Stimulated activated CD4-positive, alpha-beta T cell treated with anti-CD3 and anti-CD28 coated beads, Interleukin-12 subunit alpha, Interleukin-12 subunit beta, amount 100 ng/mL, for 4 hours (primary cell): ENCODE results near the gene NTF4.
"Not testable (repeated sequence)": the region's sequence is repeated elsewhere in the genome, so short reads cannot be mapped to it uniquely, and the experiment has no call there.

Experiments used
- DNase-seq: peaks from one replicate; pipeline ENCODE4 v3.0.0-alpha.2; 2020

NTF4 gene

DNA sequence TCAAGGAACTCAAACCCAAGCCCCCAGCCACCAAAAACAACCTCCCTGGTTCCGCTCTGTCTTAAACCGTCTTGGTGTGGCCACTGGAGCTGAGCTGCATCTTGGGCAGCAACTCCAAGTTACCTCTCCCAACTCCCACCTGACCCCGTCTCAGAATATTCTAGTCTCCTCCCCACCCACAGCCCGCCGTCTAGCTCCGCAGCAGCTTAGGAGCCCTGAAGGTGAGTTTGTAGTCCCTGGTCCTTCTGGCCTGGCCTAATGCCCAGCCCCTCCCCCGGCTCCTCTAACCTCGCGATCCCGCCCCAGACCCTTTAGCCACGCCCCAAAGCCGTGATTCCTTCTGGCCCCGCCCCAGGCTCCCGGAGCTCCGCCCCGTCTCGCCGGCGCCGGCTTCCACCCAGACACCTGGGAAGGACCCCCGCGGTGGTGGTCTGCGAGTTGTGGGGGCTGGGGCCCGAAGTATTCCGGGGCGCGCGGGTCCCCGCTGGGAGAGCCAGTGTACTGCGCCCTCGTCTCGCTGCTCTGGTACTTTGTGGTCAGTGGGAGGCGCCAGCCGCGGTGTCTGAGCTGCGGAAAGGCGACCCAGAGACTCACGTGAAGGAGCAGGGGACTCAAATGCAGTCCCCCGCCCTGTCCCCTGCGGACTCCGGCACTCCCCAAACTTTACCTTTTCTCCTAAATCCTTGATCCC is 45.2 kb downstream of the NTF4 start:
- peak; percentile 64 for DNase-seq

DNA sequence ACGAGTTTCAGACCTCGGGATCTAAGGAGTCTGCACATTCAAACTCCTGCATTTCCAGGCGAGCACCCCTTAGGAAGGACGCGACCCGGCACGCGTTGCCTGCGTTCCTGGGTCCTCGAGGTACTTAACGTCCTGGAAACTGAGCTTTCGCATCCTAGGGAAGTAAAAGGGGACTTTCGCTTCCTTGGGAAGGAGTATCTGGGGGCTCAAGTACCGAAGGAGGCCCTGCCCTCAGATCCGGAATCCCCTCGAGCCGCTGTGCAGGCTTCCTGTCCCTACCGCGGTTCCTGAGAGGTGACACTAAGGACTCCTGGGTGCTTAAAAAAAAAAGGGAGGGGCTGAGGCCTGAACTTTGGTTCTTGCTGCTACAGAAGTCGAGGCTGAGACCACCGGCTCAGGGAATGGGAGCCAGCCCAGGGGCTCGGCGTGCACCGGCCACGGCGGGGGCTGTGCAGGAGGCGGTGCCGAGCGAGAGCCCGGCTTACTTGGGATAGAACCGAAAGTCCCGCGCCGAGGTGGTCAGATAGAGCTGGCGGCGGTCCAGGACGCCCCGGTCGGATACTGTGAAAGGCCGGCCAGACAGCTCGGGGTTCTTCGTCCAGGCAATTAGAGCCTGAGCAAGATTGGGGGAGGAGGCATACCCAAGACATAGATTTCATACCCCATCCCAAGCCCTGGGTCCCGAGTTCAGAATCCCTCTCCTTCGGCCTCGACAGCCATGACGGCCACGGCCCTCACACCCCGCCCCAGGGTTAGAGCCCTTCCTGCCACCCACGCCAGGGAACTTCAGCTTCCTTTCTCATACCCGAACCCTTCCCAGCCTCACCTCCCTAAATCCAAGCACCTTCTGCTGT is 46.0 kb downstream of the NTF4 start:
- not testable (repeated sequence) for DNase-seq

DNA sequence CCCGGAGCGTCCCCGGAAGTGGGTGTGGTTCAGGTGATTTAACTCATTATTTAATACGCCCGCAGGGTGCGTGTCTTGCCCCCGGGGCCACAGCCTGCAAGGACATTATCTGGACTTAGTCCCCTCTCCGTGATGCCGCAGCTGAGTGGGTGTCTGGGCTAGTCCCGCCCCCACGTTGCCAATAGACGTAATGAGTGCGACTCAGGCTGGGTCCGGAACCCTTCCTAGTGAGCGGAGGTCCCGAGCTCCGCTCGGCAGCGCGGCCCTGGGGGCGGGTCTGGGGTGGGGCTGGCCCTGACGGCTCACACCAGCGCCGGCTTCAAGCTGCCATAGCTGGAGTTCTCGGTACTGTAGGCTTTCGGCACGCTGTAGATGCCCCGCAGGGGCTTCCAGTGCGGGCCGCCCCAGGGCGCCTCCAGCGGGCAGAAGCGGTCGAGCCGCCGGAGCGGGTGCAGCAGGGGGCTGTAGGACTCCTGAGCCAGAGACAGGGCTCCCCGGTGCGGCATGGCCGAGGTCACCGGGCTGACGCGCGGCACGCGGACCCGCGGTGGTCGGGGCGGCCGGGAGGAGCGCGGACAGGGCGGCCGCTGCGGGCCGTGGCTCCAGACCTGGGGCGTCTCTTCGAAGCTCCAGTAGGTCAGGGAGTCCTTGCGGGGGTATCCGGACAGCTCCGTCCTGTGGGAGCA is 46.8 kb downstream of the NTF4 start:
- DNase-seq, result peak; percentile 58

DNA sequence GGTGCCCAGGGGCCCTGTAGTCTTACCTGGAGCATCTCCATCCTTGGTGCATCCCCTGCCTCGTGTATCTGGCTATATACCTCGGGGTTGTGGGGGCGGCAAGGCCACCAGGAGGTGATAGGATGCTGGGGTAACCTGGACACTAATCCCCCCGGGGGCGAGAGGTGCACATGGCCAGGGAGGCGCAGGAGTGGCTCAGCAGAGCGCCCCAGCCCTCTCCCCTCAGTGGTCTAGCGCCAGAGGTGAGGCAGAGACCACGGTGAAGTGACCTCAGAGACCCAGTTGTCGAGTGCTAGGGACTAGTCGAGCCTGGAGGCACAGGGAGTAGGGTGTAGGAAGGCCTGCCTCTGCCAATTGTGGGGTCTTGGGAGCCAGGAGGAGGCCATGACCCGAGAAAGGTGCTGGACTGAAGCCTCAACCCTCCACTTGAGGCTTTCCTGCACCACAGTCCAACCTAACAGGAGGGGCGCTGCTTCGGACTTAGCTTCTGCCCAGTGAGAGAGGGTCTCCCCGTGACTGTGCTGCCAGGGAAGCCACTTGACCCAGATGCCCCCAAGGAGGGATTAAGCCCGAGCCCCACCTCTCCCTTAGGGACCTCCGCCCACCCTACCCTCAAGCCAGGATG is 47.5 kb downstream of the NTF4 start, which contains the start of gene LHB:
Gene LHB, minus strand, starts transcription at position 51 of the 625 bp plus-strand sequence. Its CDS starts 10 bp downstream, at position 41.
- no peak for DNase-seq

DNA sequence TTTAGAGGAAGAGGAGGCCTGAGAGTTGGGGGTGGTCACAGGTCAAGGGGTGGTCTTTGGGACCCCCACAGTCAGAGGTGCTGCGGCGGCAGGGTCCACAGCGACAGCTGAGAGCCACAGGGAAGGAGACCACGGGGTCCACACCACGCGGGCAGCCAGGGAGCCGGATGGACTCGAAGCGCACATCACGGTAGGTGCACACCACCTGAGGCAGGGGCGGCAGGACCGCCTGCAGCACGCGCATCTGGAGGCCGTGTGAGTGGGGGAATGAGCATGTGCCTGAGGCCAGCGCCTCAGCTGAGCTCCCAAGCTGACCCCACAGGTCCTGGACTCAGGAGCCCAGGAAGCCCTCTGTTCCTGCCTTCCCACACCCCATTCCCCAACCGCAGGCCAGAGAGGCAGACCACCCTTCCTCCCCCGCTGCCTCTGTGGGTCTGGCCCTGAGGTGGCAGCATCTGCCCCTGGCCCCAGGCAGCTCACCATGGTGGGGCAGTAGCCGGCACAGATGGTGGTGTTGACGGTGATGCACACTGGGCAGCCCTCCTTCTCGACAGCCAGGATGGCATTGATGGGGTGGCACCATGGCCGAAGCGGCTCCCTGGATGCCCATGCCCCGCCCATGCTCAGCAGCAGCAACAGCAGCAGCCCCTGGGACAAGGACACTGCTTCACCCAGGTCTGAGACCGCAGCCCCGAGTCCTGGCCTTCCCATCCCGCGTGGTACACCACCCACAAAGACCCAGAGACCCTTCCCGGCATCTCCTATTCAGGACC is 48.4 kb downstream of the NTF4 start:
- DNase-seq, result no peak

DNA sequence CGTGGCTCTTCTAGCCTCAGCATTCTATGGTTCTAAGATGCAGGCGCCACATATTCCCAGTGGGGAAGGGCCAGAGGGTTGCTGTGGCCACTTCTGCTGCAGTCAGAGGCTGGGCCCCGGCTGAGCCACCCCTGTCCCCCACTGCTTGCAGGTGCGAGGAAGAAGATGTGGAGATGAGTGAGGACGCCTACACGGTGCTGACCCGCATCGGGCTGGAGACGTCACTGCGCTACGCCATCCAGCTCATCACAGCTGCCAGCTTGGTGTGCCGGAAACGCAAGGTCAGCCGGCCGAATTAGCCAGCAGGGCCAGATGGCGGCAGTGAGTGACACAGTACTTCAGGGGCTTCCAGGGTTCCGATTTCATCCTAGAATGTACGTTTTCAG is 49.8 kb downstream of the NTF4 start:
- no peak for DNase-seq

DNA sequence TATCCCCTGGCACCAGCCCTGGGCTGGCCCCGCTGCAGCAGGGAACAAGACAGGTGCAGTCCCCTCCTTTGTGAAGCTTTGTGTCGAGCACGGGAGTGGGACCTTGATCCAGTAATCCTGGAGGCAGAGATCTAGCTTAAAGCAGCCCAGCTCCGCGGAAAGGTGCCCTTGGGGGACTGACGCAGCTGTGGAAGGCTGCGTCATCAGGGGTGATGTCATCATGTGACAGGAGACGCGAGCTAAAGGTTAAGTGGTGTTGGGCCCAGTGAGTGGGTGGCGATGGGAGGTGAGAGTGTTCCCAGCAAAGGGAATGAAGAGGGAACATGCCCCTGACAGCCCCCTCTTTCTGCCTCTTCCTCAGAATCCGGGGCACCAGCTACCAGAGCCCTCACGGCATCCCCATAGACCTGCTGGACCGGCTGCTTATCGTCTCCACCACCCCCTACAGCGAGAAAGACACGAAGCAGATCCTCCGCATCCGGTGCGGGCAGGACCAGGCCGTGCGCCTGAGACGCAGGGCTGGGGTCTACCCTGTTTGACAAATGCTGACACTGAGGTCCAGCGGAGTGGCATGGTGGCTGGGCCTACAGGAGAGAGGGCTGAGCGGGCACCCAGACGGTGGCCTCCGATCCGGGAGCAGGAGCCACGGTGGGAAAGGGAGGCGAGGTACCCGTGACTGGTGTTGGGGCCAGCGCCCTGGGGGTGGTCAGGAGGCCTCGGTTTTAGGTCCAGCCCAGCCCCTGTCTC is 50.3 kb downstream of the NTF4 start:
- no peak for DNase-seq

DNA sequence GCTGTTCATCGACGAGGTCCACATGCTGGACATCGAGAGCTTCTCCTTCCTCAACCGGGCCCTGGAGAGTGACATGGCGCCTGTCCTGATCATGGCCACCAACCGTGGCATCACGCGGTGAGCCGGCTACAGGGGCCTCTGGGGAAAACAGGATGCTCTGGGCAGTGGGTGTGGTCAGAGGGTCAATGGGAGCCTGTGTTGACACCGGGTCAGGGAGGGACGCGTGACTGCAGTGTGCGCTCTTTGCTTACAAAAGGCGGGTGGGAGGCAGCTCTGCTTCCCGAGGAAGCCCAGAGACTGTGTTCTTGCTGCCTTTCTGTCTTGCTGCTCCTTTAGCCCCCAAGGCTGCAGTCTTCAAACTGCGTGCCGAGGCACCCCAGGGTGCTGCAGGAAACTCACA is 53.4 kb downstream of the NTF4 start:
- DNase-seq, result no peak
